Choroid plexus epithelial cell (primary cell): Measurements from ENCODE around the gene KDM3A.

ENCODE experiments used
- DNase-seq: peaks from one replicate; pipeline ENCODE4 v3.0.0-alpha.2; 2010; ENCODE audit warnings: low read depth
- H3K4me3 ChIP-seq: 2 replicates; pipeline ENCODE4 v1.5.1; 2011; ENCODE audit warnings: low read depth, mild to moderate bottlenecking, control low read depth, low read length, moderate library complexity
- CTCF ChIP-seq: conservative IDR thresholded peaks from 2 replicates; pipeline ENCODE4 v1.5.1; 2011; ENCODE audit warnings: low read depth, mild to moderate bottlenecking, control low read depth, inconsistent platforms, low read length, moderate library complexity

Gene KDM3A

GRCh38 chr2:86442642-86443005 lies 1.5 kb downstream of the KDM3A start:
- no peak for TF ChIP-seq CTCF
- H3K4me3 ChIP-seq, result peak overlapping the region; percentile 83
- DNase-seq, result peak; percentile 97

GRCh38 chr2:86443631-86444350 lies 2.6 kb downstream of the KDM3A start:
- DNase-seq, result no peak
- no peak overlapping the region for H3K4me3 ChIP-seq
- TF ChIP-seq CTCF, result no peak

- H3K4me3 ChIP-seq, result no peak overlapping the region
- no peak for TF ChIP-seq CTCF
- DNase-seq, result no peak
These were observed 4.3 kb downstream of the KDM3A start for GRCh38 chr2:86445436-86445835.

- peak; percentile 13 for DNase-seq
- no peak for TF ChIP-seq CTCF
These were observed 4.9 kb downstream of the KDM3A start for GRCh38 chr2:86446060-86446459.

GRCh38 chr2:86453836-86454235 lies 12.7 kb downstream of the KDM3A start:
- no peak overlapping the region for H3K4me3 ChIP-seq
- DNase-seq, result peak; percentile 92
- no peak for TF ChIP-seq CTCF

More at GRCh38 chr2:86446060-86446459, 4.9 kb downstream of the KDM3A start:
- no peak overlapping the region for H3K4me3 ChIP-seq

- DNase-seq, result no peak
- H3K4me3 ChIP-seq, result no peak overlapping the region
- TF ChIP-seq CTCF, result no peak
These were observed 13.1 kb downstream of the KDM3A start for GRCh38 chr2:86454238-86454637.

GRCh38 chr2:86455181-86455580 lies 14.0 kb downstream of the KDM3A start:
- TF ChIP-seq CTCF, result no peak
- H3K4me3 ChIP-seq, result no peak overlapping the region

More at GRCh38 chr2:86455181-86455580, 14.0 kb downstream of the KDM3A start:
- DNase-seq, result no peak
